HG02884 (cell line): ENCODE data around the gene HMGCL.
A peak's percentile ranks its signal among the peaks of the same experiment; 100 is the strongest.
"Not testable (repeated sequence)": the region's sequence is repeated elsewhere in the genome, so short reads cannot be mapped to it uniquely, and the experiment has no call there.

Experiments
- ATAC-seq: cut with Tn5 transposase; IDR thresholded peaks from one replicate; pipeline ENCODE4 v1.9.1; 2021; ENCODE audit warnings: mild to moderate bottlenecking, moderate library complexity; ENCODE audit not compliant: unreplicated experiment

Gene HMGCL

DNA sequence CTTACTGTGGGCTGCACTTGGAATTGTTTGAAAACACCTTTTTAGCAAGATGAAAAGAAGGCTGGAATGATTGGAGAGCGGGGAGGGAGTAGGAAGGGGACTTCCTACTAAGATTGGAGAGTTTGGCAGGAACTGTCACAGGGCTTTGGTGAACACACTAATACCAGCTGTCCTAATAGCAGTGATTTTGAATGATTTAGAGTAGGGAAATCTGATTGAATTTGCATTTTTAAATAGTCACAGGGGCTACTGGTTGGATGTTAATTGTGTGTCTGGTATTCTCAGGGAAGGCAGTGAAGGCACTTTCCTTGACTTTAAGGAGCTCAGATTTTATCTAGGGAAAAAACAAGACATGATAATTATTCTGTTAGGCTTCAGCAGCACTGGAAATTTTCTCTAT, 2.5 kb upstream of the HMGCL start:
- no peak for ATAC-seq

DNA sequence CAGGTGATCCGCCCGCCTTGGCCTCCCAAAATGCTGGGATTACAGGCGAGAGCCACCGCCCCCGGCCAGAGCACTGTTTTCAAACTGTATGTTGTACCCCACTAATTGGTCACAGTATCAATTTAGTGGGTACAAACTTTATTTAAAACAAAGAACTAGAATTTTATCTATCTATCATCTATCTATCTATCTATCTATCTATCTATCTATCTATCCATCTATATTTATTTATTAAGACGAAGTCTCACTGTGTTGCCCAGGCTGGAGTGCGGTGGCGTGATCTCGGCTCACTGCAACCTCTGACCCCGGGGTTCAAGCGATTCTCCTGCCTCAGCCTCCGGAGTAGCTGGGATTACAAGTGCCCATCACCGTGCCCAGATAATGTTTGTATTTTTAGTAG, 1.4 kb upstream of the HMGCL start:
- ATAC-seq, result not testable (repeated sequence)

DNA sequence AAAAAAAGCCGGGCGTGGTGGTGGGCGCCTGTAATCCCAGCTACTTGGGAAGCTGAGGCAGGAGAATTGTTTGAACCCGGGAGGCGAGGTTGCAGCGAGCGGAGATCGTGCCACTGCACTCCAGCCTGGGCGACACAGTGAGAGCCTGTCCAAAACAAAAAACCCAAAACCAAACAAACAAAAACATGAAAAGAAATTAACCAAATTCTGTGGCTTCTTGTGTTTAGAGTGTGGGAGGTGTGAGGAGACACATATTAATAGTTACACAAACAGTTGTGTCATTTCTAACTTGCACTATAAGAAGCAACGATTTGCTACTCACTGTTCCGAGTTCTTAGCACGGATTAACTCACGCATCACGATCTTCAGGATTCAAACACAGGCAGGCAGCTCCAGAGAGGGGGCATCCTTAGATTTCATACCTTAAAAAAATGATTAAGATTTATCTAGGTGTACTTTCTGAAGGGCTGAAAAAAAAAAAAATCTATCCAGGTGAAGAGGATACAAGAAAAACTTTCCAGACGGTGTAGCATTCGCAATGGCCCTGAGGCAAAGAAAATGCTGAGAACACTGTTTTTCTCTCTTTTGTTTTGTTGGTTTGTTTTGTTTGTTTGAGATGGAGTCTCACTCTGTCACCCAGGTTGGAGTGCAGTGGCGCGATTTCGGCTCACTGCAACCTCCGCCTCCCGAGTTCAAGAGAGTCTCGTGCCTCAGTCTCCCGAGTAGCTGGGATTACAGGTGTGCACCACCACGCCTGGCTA, 713 bp upstream of the HMGCL start:
- no peak for ATAC-seq

DNA sequence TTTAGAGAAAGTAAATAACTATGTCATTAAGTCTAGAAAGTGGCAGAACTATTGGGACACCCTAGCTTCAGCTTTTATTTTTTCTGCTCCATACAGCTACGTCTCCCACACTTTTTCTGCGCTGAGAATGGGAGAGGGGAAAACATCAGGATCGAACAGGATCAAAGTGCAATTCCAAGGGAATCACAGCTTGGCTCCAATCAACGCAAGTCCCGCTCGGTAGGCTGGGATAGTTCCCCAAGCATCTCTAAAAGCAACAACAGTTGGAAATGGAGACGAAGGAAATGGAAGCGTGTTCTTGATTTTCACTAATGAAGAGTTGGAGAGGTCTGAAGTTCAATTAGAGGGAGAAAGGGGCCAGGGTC, 536 bp downstream of the HMGCL start:
- ATAC-seq, result no peak

DNA sequence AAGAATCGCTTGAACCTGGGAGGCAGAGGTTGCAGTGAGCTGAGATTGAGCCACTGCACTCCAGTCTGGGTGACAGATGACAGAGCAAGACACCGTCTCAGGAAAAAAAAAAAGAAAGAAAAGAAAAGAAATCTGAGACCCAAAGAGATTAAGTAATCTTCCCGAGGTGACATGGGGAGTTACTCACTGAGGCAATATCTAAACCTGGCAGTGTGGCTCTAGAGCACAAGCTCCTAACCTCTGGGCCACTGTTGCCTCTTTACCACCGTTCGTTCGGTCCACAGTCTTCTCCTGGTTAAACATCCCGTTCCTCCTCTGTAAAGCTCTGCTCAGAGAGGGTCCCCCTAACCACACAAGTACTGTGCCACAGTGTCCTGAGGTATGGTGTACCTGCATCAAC, 1.5 kb downstream of the HMGCL start:
- ATAC-seq, result no peak

DNA sequence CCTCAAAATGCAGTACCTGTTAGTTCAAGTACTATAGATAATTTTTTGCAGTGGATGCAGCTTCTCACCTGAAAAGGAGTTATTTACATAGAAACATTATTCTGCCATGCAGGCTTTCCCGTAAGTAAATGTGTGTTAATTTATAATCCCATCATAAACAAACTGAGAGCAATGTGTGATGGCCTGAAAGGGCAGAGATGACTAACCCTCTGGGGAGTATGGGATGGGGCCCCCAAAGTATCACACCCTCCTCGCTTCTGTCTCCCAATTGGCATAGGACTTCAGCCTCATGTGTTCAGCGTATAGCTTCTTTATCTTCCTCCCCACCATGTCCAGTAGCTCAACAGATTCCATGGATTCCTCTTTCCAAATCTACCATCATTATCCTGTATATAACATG, 7.6 kb downstream of the HMGCL start:
- no peak for ATAC-seq

DNA sequence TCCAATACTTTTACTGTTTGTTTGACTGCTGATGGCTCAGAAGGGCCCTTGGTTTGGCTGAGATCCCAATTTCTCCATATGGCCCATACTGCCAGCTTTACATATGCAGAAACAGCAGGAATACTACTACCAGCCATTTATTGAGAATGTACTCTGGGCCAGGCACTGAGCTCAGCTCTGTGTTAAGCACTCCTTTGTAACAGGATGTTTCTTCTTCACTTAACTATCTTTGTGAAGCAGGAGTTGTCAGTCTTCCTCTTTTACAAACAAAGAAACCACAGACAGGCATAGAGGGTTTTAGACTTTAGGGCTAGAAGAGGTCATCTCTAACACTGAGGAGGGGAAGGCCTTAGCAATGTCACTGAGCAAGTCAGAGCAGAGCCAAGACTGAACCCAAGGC, 8.3 kb downstream of the HMGCL start:
- no peak for ATAC-seq

DNA sequence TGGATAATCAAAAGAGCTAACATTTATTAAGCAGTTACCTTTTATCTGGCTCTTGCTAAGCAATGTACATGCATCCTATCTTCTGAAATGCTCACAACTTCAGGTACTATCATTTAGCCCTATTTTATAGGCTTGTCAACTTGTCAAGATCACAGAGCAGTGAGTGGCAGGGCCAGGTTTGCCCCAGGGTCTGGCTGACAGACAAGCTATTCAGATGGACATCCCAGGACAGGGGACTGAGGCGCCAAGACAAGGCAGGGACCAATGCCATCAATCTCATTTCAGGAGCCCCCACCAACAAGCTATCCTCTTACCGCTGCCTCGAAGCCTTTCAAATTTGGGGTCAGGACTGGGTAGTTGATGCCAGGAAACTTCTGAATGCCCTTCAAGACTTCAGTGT, 8.9 kb downstream of the HMGCL start:
- no peak for ATAC-seq

DNA sequence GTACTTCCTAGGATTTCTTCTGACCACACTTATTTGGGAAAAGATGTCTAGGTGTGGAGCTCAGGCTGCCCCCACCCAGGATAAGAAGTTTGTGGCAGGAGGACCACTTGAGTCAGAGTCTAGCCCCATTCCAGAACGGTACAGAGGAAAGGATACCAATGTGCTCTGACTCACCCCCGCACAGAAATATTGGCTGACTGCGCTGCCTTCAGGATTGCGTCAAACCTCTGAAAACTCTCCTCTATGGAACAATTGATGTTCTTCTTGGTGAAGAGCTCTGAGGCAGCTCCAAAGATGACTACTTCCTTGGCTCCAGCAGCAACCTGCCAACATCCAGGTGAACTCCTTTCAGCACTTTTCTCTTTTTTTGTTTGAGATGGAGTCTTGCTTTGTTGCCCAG, 11.2 kb downstream of the HMGCL start:
- no peak for ATAC-seq

DNA sequence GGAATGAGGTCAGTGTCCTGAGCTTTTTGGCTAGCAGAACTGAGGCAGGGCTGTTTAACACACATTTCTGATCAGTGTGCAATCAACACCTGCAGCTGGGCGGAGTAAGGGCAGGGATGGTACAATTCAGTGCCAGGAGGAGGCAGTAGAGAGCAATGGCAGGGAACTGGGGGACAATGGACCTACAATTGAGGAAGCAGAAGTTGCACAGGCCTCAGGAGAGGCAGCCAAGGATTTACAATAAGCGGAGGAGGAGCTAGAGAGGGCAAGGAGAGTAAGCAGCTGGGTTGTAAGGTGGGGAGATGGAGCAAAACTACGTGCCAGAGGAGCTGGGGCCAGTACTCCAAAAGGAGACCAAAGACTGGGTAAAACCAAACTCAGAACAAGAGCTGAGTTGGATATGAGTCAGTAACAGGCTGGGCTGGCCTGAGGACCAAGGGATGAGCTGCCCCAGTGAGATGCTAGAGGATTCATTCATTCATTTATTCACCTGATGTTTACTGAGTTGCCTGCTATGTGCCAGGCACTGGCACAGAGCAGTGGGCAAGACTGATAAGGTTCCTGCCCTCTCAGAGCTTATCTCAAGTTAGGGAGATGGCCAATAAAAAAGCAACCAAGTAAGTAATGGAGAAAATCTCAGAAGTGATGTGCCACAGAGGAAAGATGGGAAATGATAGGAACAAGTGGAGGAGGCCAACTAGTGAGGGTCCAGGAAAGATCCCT, 14.2 kb downstream of the HMGCL start:
- no peak for ATAC-seq

DNA sequence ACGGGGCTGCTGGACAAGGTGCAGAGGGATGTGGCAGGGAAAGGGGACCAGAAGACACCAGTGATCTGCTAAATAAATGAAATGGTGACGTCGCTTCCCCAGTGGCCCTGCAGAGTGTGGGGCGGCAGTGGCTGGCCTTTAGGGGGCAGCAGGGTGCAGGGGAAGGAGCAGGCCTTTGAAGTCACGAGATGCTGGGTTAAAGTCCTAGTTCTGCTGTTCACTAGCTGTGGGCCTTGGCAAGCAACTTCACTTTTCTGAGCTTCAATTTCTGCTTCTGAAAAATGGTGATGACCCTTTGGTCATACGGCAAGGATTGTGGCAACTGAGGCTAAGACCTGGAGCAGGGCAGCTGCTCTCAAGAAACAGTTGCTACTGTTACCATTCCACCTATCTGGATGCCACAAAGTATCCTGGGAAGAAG, 15.5 kb downstream of the HMGCL start:
- peak; percentile 63 for ATAC-seq

DNA sequence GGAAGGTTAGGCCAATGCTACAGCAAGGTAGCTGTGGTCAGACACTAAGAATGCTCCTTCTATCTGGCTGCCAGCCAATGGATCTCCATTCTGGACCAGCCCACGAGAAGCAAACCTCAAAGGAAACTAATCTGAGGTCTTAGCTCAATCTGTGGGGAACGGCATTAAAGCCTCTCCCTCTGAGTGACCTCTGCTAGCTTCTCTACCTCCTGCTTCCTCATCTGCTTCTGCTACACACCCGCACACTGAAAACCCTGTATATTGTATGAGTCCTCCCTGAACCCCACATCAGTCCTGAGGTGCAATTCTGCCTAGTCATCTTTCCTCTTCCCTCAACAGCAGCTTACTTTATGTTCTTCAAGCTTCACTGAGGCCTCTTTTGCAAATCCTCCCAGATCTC, 17.8 kb downstream of the HMGCL start:
- no peak for ATAC-seq

DNA sequence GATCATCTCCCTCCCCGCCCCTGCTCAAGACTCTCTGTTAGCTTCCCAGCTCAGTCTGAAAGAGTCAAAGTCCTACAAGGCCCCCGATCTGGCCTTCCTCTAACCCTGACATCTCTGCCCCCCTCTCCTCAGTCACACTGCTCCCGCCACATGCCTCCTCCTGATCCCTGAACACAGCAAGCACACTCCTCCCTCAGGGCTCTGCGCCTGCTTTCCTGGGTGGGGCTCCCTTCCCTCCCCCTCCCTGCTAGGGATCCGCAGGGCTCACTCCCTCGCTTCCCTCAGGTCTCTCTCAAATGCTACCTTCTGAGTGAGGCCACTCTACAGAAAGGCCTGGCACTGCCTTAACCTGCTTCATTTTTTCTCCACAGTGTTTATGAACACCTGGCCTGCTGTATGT, 18.9 kb downstream of the HMGCL start:
- no peak for ATAC-seq

DNA sequence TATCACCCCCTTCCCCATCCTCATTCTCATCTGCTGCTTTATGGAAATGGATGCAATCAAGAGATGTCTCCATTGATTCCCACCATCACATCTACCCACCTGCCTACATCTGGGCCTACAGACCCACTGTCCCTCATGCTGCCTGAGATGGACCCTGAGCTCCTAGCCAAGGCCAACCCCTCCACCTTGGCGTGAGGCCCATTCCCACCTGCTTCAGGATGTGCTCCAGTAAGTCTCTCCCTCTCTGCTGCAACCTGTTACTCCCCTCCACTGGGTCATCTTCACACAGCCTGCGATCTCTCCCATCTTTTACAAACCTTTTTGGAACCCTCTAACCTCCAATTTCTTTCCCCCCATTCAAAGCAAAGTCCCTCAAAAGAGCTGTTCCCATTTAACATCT, 20.2 kb downstream of the HMGCL start:
- ATAC-seq, result no peak

DNA sequence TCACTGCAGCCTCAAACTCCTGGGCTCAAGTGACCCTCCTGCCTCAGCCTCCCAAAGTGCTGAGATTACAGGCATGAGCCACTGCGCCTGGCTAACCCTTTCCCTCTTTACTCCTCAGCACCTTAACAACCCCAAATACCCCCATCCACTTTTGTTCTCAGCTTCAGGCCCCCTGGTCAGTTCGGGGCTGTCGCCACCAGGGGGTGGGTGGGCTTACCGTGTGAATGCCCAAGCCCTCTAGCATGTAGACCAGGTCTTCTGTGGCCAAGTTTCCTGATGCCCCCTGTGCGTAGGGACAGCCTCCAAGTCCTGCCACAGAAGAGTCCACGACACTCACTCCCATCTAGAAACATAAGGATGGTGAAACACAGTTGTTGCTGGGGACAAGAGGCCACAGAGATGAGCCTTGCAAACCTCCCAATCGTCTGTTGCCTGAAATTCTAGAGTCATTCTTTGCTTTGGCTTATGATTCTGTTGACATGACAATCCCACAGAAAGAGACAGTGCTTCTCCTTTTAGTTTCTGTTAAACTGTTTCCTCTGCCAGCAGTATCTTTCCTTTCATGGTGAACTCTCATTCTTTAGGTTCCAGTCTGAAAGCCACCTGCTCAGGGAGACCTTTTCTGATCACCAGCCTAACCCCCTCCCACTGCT, 20.9 kb downstream of the HMGCL start:
- ATAC-seq, result no peak

DNA sequence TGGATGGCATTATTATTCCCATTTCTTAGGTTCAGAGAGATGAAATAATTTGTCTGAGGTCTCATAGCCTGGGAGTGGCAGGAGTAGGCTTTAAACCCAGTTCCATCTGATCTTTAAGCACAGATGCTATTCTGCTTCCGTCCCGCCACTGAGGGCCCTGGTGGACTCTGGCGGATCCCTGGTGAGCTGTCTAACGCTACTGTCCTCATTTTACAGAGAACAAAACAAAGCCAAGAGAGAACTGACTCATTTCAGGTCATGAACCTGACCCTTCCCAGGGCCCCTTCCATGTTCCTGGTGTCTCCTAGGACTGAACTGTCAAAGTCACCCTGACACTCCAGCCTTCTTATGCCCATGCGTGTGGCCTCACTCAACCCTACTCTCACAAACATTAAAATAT, 21.6 kb downstream of the HMGCL start:
- ATAC-seq, result no peak

DNA sequence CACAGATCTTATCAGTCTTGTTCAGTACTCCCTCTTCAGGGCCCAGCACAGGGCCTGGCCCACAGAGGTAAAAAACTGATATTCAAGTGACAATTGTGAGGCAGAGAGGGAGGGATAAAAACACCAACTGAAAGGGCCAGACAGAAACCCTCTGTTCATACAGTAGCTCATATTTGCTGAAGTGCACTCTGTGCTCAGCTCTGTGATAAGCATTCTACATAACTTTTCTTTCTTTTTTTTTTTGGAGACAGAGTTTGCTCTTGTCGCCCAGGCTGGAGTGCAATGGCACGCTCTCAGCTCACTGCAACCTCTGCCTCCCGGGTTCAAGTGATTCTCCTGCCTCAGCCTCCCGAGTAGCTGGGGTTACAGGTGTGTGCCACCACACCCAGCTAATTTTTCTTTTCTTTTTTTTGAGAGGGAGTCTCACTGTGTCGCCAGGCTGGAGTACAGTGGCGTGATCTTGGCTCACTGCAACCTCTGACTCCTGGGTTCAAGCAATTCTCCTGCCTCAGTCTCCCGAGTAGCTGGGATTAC, 22.4 kb downstream of the HMGCL start:
- ATAC-seq, result not testable (repeated sequence)

DNA sequence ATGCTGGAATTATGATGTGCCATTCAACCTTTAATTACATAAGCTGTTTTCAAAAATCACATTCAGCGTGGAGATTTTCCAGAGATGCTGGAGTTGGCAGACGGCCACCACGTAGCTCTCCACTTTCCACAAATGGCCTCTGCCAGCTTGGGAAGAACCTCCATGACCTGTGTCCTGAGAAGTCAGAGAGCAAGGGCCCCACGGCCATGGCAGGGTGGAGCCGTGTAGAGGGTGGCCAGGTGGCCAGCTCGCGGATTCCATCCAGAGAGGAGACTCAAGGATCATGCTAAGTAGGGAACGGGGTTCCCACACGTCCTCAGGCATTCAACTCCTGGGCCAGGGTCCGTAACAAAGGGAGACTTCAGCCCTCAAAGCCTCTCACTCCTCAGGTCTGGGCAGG, 23.4 kb downstream of the HMGCL start:
- no peak for ATAC-seq

DNA sequence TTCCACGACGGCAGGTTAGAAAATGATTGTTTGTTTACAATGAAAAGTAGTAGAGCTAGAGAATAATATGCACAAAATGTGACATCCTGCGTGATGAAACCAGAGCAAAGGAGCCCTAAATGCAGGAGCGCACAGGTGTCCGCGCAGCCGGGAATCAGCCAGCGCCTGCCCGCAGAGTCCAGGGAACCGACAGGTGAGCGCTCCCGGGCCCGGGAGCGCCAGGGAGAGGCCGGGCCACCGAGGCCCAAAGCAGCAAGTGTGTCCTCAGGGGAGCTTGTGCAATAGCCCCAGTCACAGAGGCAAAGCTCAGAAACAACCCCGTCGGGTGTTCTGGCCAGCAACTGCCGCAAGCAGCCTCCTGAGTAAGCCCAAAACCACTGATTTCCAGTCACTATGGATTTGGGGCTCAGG, 23.9 kb downstream of the HMGCL start:
- no peak for ATAC-seq

DNA sequence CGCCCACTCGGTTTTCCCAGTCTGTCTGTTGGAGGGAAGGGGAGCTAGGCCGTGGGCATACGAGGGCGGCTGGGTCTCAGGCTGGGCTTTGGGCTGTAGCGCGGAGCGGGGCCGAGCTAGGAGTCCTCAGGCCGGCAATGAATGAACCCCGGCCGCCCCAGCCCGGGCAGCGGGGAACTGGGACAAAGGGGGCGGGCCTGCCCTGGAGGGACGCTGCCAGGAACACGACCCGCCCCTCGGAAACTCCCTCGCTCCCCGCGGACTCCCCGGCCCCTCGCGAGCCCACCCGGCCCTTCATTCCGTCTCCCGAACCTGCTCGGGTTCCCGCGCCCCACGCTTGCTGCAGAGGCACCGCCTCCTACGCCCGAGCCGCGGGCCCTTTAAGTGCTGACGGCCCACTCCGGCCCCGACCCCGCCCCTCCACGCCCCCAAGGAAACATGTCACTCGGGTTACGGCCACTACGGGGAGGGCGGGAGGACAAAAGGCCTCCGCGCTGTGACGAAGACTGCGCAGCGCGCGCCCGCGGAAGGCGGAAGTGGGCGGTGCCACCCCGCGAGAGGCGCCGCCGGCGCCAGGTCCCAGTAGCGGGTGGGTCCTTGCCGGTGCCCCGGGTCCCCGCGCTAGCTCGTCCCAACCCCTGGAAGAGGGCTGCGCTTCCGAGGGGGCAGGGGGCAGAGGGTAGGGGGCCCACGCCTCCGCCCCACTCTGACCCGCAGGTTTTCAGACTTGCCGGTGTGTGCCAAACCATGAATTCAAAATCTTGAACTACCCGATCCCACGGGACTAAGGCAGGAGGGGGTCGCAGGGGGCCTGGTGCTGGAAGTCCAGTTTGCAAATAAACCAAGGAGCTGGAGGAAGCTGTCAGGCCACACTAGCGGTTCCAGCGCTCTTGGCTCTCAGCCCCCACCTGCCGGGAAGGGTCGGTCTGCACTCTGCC, 24.6 kb downstream of the HMGCL start, which contains the start of gene GALE:
Gene GALE, minus strand, starts transcription at position 355 of the 938 bp plus-strand sequence. CDS start 1,747 bp downstream, outside the sequence.
- peak; percentile 67 for ATAC-seq
